Common myeloid progenitor, CD34-positive (primary cell): ENCODE measurements around the gene MCMBP. TPM values are rescaled to one million over a fixed set of nuclear protein-coding genes. Genes with fewer than 3 reads are reported as not detected.
"Not testable (repeated sequence)": the region's sequence is repeated elsewhere in the genome, so short reads cannot be mapped to it uniquely, and the experiment has no call there.

Experiments used
- CTCF ChIA-PET: fragments of 350-600 bp; sonication (Branson Sonifier 250); formaldehyde crosslinking; loops from one replicate; lab custom pipeline; 2021; ENCODE audit warnings: antibody characterized with exemption; lab: Charles Lee
- POLR2A ChIA-PET: fragments of 350-600 bp; sonication (Branson Sonifier 250); formaldehyde crosslinking; loops from one replicate; lab custom pipeline; 2021; ENCODE audit warnings: antibody characterized with exemption; lab: Charles Lee
- DNase-seq, 3 donors: peaks; one replicate each; pipeline versions ENCODE4 v3.0.0 to v3.0.0-alpha.2; 2013
- H3K27ac ChIP-seq, 2 experiments: 1 replicate in 1 of 2; 2 replicates in 1 of 2; pipeline ENCODE4 v1.7.0; 2013; ENCODE audit warnings: inconsistent platforms in 2 of 2, low read length in 2 of 2, mild to moderate bottlenecking in 2 of 2, low read depth in 1 of 2, moderate library complexity in 1 of 2; ENCODE audit not compliant: severe bottlenecking in 2 of 2, insufficient read depth in 1 of 2, poor library complexity in 1 of 2
- H3K27me3 ChIP-seq, 5 experiments: replicated peaks in 2 of 5; 1 replicate in 3 of 5; 2 replicates in 2 of 5; pipeline versions ENCODE4 v1.6.1 to v1.7.0; 2013; ENCODE audit warnings: low read length in 4 of 5, mild to moderate bottlenecking in 2 of 5, moderate library complexity in 2 of 5, inconsistent platforms in 1 of 5; ENCODE audit not compliant: insufficient read depth in 5 of 5, control insufficient read depth in 4 of 5
- H3K36me3 ChIP-seq, 4 experiments: 1 replicate in 2 of 4; 2 replicates in 2 of 4; pipeline versions ENCODE4 v1.6.1 to v1.7.0; 2013; ENCODE audit warnings: low read length in 3 of 4, control low read depth in 1 of 4, mild to moderate bottlenecking in 1 of 4; ENCODE audit not compliant: control insufficient read depth in 4 of 4, insufficient read depth in 4 of 4
- H3K4me1 ChIP-seq, 4 experiments: 1 replicate in 3 of 4; 2 replicates in 1 of 4; pipeline versions ENCODE4 v1.6.1 to v1.7.1; 2013; ENCODE audit warnings: low read length in 3 of 4, mild to moderate bottlenecking in 3 of 4, control low read depth in 1 of 4, inconsistent platforms in 1 of 4, moderate library complexity in 1 of 4; ENCODE audit not compliant: control insufficient read depth in 4 of 4, insufficient read depth in 4 of 4; ENCODE audit errors: control extremely low read depth in 1 of 4
- H3K4me3 ChIP-seq, 7 experiments: 1 replicate in 4 of 7; 2 replicates in 3 of 7; pipeline versions ENCODE4 v1.5.1 to v1.7.0; 2013; ENCODE audit warnings: mild to moderate bottlenecking in 7 of 7, low read length in 6 of 7, moderate library complexity in 6 of 7, inconsistent platforms in 2 of 7, low read depth in 2 of 7, control low read depth in 1 of 7; ENCODE audit not compliant: insufficient read depth in 4 of 7, control insufficient read depth in 1 of 7; ENCODE audit errors: extremely low read depth in 1 of 7
- H3K9me3 ChIP-seq, 5 experiments: 1 replicate in 4 of 5; 2 replicates in 1 of 5; pipeline versions ENCODE4 v1.6.1 to v1.7.1; 2013; ENCODE audit warnings: low read length in 4 of 5, mild to moderate bottlenecking in 2 of 5, inconsistent platforms in 1 of 5, low read depth in 1 of 5, moderate library complexity in 1 of 5; ENCODE audit not compliant: control insufficient read depth in 4 of 5, insufficient read depth in 2 of 5; ENCODE audit errors: control extremely low read depth in 1 of 5
- WGBS: methylation state at CpG from one replicate; pipeline ENCODE4 v1.1.5; 2013; ENCODE audit not compliant: insufficient coverage; 5-methylcytosine and 5-hydroxymethylcytosine counted together
- polyA plus RNA-seq: library from polyadenylated mRNA; unstranded; fragments of 120-200 nt; gene quantifications from one replicate; pipeline ENCODE4 v1.2.1, GENCODE V29; 2013

Gene MCMBP
- 31.9 TPM for polyA plus RNA-seq

- peak within 1 kb of the TSS; percentile 59 to 86 for H3K27ac ChIP-seq
- 0% methylated on average over 22 of the region's 42 CpGs for WGBS
- no peaks in the 10 kb centered on the region for H3K9me3 ChIP-seq
- H3K4me1 ChIP-seq, result peaks cover 4 to 34% (median 25%) of the 10 kb centered on the region in 4 experiments
- POLR2A ChIA-PET, result interaction anchor here (1.0 kb wide), 2 partner anchors 57 to 65 kb away, joined by 3 read pairs; no protein-coding TSS in a partner anchor
- peak within 1 kb of the TSS; percentile 49 to 94 (median 82) for H3K4me3 ChIP-seq
- no peaks in the 10 kb centered on the region for H3K27me3 ChIP-seq
- no peak for DNase-seq
- CTCF ChIA-PET, result interaction anchor here (0.9 to 6.0 kb wide), 7 partner anchors 10 to 122 kb away, joined by 3 to 35 read pairs (median 5); no protein-coding TSS in a partner anchor
- peaks cover 0 to under 1% (median 0%) of the 10 kb centered on the region in 4 experiments for H3K36me3 ChIP-seq
Observed at GRCh38 chr10:119872610-119872859, at the start of gene MCMBP. TSS of gene MCMBP (minus strand) at chr10:119872843. CDS start at chr10:119872584, 259 bp downstream.

GRCh38 chr10:119919826-119920225 is 47.2 kb upstream of the MCMBP start:
- Histone ChIP-seq H3K9me3 (no peaks in the 10 kb centered on the region), H3K27ac (peak overlapping the region in 1 of 2 experiments; percentile 50), H3K36me3 (peaks cover 13 to 58% (median 34%) of the 10 kb centered on the region in 4 experiments), H3K27me3 (no peaks in the 10 kb centered on the region), H3K4me1 (peaks cover 3 to 14% (median 8%) of the 10 kb centered on the region in 4 experiments), H3K4me3 (peak overlapping the region in 1 of 7 experiments; percentile 40)
- WGBS, result no CpG with 5 or more reads among the region's 1 CpG
- ChIA-PET CTCF (interaction anchor here (1.1 to 1.3 kb wide), 2 partner anchors 9 to 169 kb away, joined by 6 read pairs; no protein-coding TSS in a partner anchor), POLR2A (no interaction called here)
- peak; percentile 10 to 48 (median 45) for DNase-seq

GRCh38 chr10:119919271-119919670 is 46.6 kb upstream of the MCMBP start:
- ChIA-PET CTCF (interaction anchor here (0.9 to 1.1 kb wide), 2 partner anchors 8 to 170 kb away, joined by 4 to 6 read pairs; no protein-coding TSS in a partner anchor), POLR2A (interaction anchor here (0.6 kb wide), 1 partner anchor 14 kb away, joined by 3 read pairs; no protein-coding TSS in a partner anchor)
- H3K36me3 ChIP-seq, result peaks cover 12 to 61% (median 37%) of the 10 kb centered on the region in 4 experiments
- H3K4me1 ChIP-seq, result peaks cover 3 to 14% (median 8%) of the 10 kb centered on the region in 4 experiments
- no peaks in the 10 kb centered on the region for H3K27me3 ChIP-seq
- WGBS, result 92% methylated on average over 3 of the region's 3 CpGs
- H3K9me3 ChIP-seq, result no peaks in the 10 kb centered on the region
- H3K27ac ChIP-seq, result peak overlapping the region in 1 of 2 experiments; percentile 50
- H3K4me3 ChIP-seq, result no peak overlapping the region
- peak in 1 of 3 donors; percentile 14 for DNase-seq

GRCh38 chr10:119917777-119918176 is 45.1 kb upstream of the MCMBP start:
- no peak overlapping the region for H3K27ac ChIP-seq
- DNase-seq, result peak; percentile 10 to 21 (median 19)
- ChIA-PET CTCF (interaction anchor here (0.7 to 0.9 kb wide), 3 partner anchors 26 to 309 kb away, joined by 3 read pairs; no protein-coding TSS in a partner anchor), POLR2A (no interaction called here)
- WGBS, result no CpG with 5 or more reads among the region's 3 CpGs
- no peaks in the 10 kb centered on the region for H3K9me3 ChIP-seq
- H3K4me1 ChIP-seq, result peaks cover 3 to 14% (median 8%) of the 10 kb centered on the region in 4 experiments
- peaks cover 15 to 65% (median 40%) of the 10 kb centered on the region in 4 experiments for H3K36me3 ChIP-seq
- no peak overlapping the region for H3K4me3 ChIP-seq
- no peaks in the 10 kb centered on the region for H3K27me3 ChIP-seq

GRCh38 chr10:119910689-119911088 is 38.0 kb upstream of the MCMBP start:
- Histone ChIP-seq H3K27ac (no peak overlapping the region), H3K9me3 (no peaks in the 10 kb centered on the region), H3K4me3 (no peak overlapping the region), H3K4me1 (no peaks in the 10 kb centered on the region), H3K36me3 (peaks cover 15 to 53% (median 39%) of the 10 kb centered on the region in 4 experiments), H3K27me3 (no peaks in the 10 kb centered on the region)
- ChIA-PET CTCF (interaction anchor here (0.9 to 2.1 kb wide), 3 partner anchors 9 to 14 kb away, joined by 3 to 6 read pairs (median 3); no protein-coding TSS in a partner anchor), POLR2A (no interaction called here)
- DNase-seq, result no peak
- WGBS, result 95% methylated on average over 4 of the region's 6 CpGs

- Histone ChIP-seq H3K4me3 (no peak overlapping the region), H3K9me3 (no peaks in the 10 kb centered on the region), H3K4me1 (no peaks in the 10 kb centered on the region), H3K27me3 (no peaks in the 10 kb centered on the region), H3K27ac (no peak overlapping the region), H3K36me3 (peaks cover 17 to 67% (median 38%) of the 10 kb centered on the region in 4 experiments)
- ChIA-PET CTCF (no interaction called here), POLR2A (no interaction called here)
- DNase-seq, result no peak
Observed at GRCh38 chr10:119908166-119908565, 35.5 kb upstream of the MCMBP start.

GRCh38 chr10:119907695-119908094 is 35.1 kb upstream of the MCMBP start:
- H3K9me3 ChIP-seq, POLR2A ChIA-PET, H3K4me1 ChIP-seq, H3K4me3 ChIP-seq, H3K27me3 ChIP-seq, H3K27ac ChIP-seq, CTCF ChIA-PET, DNase-seq: not testable (repeated sequence)
- peaks cover 19 to 67% (median 39%) of the 10 kb centered on the region in 4 experiments for H3K36me3 ChIP-seq
- WGBS, result 97% methylated on average over 5 of the region's 7 CpGs
